HEK293 (cell line): ENCODE measurements around the gene ZBED6.

ENCODE experiments used
- CTCF ChIA-PET: fragments of 350-600 bp; formaldehyde crosslinking; extraction: SDS; loops from one replicate; lab custom pipeline; 2021; ENCODE audit warnings: antibody characterized with exemption; lab: Yijun Ruan, JAX
- POLR2A ChIA-PET: fragments of 300-600 bp; formaldehyde crosslinking; extraction: SDS; loops from one replicate; lab custom pipeline; 2020; ENCODE audit warnings: antibody characterized with exemption, inconsistent platforms; lab: Yijun Ruan, JAX
- H3K27ac ChIP-seq: fragments of 200-500 bp; sonication (Bioruptor generic); 2 replicates; pipeline ENCODE4 v1.5.1; 2014; ENCODE audit warnings: low read depth, low read length, control low read depth, inconsistent platforms; ENCODE audit errors: extremely low read depth
- H3K36me3 ChIP-seq, 2 experiments: fragments of 200-500 bp in 1 of 2; sonication (Bioruptor generic) in 1 of 2; 1 replicate in 1 of 2; 2 replicates in 1 of 2; pipeline ENCODE4 v1.5.1; 2014 to 2017; ENCODE audit warnings: inconsistent platforms in 2 of 2, low read length in 2 of 2; ENCODE audit not compliant: control insufficient read depth in 2 of 2, insufficient read depth in 1 of 2
- H3K4me1 ChIP-seq: fragments of 200-500 bp; sonication (Bioruptor generic); 2 replicates; pipeline ENCODE4 v1.5.1; 2014; ENCODE audit warnings: mild to moderate bottlenecking, low read length, inconsistent platforms; ENCODE audit not compliant: control insufficient read depth, insufficient read depth
- H3K4me3 ChIP-seq: 2 replicates; pipeline ENCODE4 v1.5.1; 2011; ENCODE audit warnings: low read depth, mild to moderate bottlenecking, control low read depth, low read length, moderate library complexity
- H3K9me3 ChIP-seq: fragments of 200-500 bp; sonication (Bioruptor generic); 2 replicates; pipeline ENCODE4 v1.5.1; 2014; ENCODE audit warnings: low read depth, low read length, inconsistent platforms; ENCODE audit not compliant: control insufficient read depth, insufficient read depth
- KLF16 ChIP-seq: fragments of 450-650 bp; formaldehyde crosslinking; IDR thresholded peaks from 2 replicates; pipeline ENCODE4 v1.5.1; 2017; ENCODE audit warnings: missing biosample characterization, missing genetic modification characterization
- KLF7 ChIP-seq: fragments of 450-650 bp; formaldehyde crosslinking; IDR thresholded peaks from 2 replicates; pipeline ENCODE4 v1.5.1; 2016; ENCODE audit warnings: missing biosample characterization, missing genetic modification characterization, borderline replicate concordance
- KLF9 ChIP-seq: fragments of 450-650 bp; formaldehyde crosslinking; IDR thresholded peaks from 2 replicates; pipeline ENCODE4 v1.5.1; 2016; ENCODE audit warnings: missing biosample characterization, missing genetic modification characterization, low read depth
- MYNN ChIP-seq: fragments of 450-650 bp; formaldehyde crosslinking; IDR thresholded peaks from 2 replicates; pipeline ENCODE4 v1.5.1; 2016; ENCODE audit warnings: missing biosample characterization, missing genetic modification characterization, borderline replicate concordance
- SP3 ChIP-seq: fragments of 450-650 bp; formaldehyde crosslinking; IDR thresholded peaks from 2 replicates; pipeline ENCODE4 v1.5.1; 2016; ENCODE audit warnings: missing biosample characterization, missing genetic modification characterization
- ZNF19 ChIP-seq: fragments of 450-650 bp; formaldehyde crosslinking; IDR thresholded peaks from 2 replicates; pipeline ENCODE4; 2016; ENCODE audit warnings: missing biosample characterization, missing genetic modification characterization, low read depth
- ZNF221 ChIP-seq: fragments of 450-650 bp; formaldehyde crosslinking; IDR thresholded peaks from 2 replicates; pipeline ENCODE4 v1.5.1; 2017; ENCODE audit warnings: missing biosample characterization, missing genetic modification characterization, borderline replicate concordance
- ZNF404 ChIP-seq: fragments of 450-650 bp; formaldehyde crosslinking; IDR thresholded peaks from 2 replicates; pipeline ENCODE4 v1.5.1; 2017; ENCODE audit warnings: missing biosample characterization, missing genetic modification characterization
- ZNF416 ChIP-seq: fragments of 450-650 bp; formaldehyde crosslinking; IDR thresholded peaks from 2 replicates; pipeline ENCODE4 v1.5.1; 2016; ENCODE audit warnings: missing biosample characterization, missing genetic modification characterization
- ZNF548 ChIP-seq: fragments of 450-650 bp; formaldehyde crosslinking; IDR thresholded peaks from 2 replicates; pipeline ENCODE4 v1.5.1; 2016; ENCODE audit warnings: missing biosample characterization, missing genetic modification characterization
- ZNF76 ChIP-seq: fragments of 450-650 bp; formaldehyde crosslinking; IDR thresholded peaks from 2 replicates; pipeline ENCODE4; 2016; ENCODE audit warnings: low read depth, missing biosample characterization, missing genetic modification characterization, borderline replicate concordance
- TF ChIP-seq, protein P1 (sequence below): fragments of 450-650 bp; formaldehyde crosslinking; IDR thresholded peaks from 2 replicates; pipeline ENCODE4 v1.5.1; 2016; ENCODE audit warnings: missing biosample characterization, missing genetic modification characterization
- TF ChIP-seq, protein P2 (sequence below): fragments of 450-650 bp; formaldehyde crosslinking; IDR thresholded peaks from 2 replicates; pipeline ENCODE4 v1.5.0; 2017; ENCODE audit warnings: missing biosample characterization, missing genetic modification characterization, borderline replicate concordance
- TF ChIP-seq, protein P3 (sequence below): fragments of 450-650 bp; formaldehyde crosslinking; IDR thresholded peaks from 2 replicates; pipeline ENCODE4 v1.5.1; 2016; ENCODE audit warnings: missing biosample characterization, missing genetic modification characterization, borderline replicate concordance

Gene ZBED6

DNA sequence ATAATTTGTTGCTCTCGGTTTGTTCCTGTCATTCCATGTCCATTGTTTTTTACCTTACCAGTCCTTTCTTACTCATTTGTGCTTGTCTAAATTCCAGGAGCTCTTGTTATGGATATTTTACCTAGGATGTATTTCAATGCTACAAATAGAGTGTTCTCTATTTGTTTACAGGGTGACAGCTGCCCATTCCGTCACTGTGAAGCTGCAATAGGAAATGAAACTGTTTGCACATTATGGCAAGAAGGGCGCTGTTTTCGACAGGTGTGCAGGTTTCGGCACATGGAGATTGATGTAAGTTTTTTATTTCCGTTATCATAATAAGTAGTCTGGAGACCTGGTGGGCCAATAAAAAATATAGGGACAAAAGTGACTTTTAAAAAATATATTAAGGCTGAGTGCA, 23.0 kb downstream of the ZBED6 start:
- TF ChIP-seq ZNF19 (tag by site-specific recombination) (no peak), ZNF221 (tag by site-specific recombination) (no peak)
- Histone ChIP-seq H3K27ac (no peak overlapping the region), H3K4me3 (no peak overlapping the region), H3K4me1 (no peaks in the 10 kb centered on the region), H3K36me3 (peaks cover 58 to 87% of the 10 kb centered on the region in 2 experiments), H3K9me3 (no peaks in the 10 kb centered on the region)
- ChIA-PET POLR2A (no interaction called here), CTCF (interaction anchor here (0.6 to 1.0 kb wide), 3 partner anchors 11 to 969 kb away, joined by 3 to 4 read pairs (median 3); no protein-coding TSS in a partner anchor)

DNA sequence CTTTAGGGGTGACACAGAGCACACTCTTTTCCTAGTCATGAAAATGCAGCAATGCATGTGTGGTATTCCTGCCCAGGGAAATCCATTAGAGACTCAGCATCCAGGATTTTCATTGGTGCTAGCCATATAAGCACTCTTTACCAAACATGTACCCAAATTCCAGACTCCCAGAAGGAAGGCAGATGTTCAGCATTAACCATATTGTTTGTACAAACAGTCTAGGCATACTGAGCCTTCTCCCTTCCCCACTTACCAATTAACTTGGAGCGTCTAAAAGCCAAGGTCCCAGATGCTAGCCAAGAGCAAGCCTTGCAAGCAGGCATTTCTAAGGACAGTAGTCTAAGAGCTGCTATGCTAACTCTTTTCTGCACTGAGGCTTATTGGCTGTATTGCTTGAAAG, 27.9 kb downstream of the ZBED6 start:
- TF ChIP-seq, protein P1, sequence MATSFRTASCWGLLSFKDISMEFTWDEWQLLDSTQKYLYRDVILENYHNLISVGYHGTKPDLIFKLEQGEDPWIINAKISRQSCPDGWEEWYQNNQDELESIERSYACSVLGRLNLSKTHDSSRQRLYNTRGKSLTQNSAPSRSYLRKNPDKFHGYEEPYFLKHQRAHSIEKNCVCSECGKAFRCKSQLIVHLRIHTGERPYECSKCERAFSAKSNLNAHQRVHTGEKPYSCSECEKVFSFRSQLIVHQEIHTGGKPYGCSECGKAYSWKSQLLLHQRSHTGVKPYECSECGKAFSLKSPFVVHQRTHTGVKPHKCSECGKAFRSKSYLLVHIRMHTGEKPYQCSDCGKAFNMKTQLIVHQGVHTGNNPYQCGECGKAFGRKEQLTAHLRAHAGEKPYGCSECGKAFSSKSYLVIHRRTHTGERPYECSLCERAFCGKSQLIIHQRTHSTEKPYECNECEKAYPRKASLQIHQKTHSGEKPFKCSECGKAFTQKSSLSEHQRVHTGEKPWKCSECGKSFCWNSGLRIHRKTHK (tag by site-specific recombination), result no peak
- TF ChIP-seq, all 188 proteins: peak for 0
- Histone ChIP-seq H3K4me3 (no peak overlapping the region), H3K4me1 (no peaks in the 10 kb centered on the region), H3K9me3 (no peaks in the 10 kb centered on the region), H3K36me3 (peaks cover 56 to 88% of the 10 kb centered on the region in 2 experiments), H3K27ac (no peak overlapping the region)
- CTCF ChIA-PET, result interaction anchor here (0.7 kb wide), 1 partner anchor 542 kb away, joined by 3 read pairs; no protein-coding TSS in a partner anchor
- POLR2A ChIA-PET, result no interaction called here

DNA sequence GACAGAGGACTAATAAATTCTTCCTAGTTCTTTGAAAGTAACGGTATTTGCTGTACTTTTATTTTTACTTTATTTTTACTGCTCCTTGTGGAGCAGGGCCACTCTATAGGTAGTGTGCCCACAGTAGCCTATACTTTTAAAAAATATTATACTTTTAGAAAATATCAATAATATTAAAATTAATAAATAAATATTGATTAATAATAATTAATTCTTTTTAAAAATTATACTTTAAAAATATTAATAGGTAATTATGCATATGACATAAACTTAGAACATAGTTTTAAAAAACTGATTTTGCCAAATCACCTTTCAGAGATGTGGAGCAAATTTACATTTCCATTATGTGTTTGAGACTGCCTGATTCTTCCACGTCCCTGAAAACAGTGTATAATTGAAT, 30.8 kb downstream of the ZBED6 start:
- TF ChIP-seq ZNF404 (tag by site-specific recombination) (no peak), SP3 (no peak), ZNF548 (tag by site-specific recombination) (no peak), KLF7 (no peak), KLF16 (no peak), ZNF416 (tag by site-specific recombination) (no peak), MYNN (tag by site-specific recombination) (no peak), ZNF76 (tag by site-specific recombination) (no peak), KLF9 (tag by site-specific recombination) (no peak)
- TF ChIP-seq, protein P2, sequence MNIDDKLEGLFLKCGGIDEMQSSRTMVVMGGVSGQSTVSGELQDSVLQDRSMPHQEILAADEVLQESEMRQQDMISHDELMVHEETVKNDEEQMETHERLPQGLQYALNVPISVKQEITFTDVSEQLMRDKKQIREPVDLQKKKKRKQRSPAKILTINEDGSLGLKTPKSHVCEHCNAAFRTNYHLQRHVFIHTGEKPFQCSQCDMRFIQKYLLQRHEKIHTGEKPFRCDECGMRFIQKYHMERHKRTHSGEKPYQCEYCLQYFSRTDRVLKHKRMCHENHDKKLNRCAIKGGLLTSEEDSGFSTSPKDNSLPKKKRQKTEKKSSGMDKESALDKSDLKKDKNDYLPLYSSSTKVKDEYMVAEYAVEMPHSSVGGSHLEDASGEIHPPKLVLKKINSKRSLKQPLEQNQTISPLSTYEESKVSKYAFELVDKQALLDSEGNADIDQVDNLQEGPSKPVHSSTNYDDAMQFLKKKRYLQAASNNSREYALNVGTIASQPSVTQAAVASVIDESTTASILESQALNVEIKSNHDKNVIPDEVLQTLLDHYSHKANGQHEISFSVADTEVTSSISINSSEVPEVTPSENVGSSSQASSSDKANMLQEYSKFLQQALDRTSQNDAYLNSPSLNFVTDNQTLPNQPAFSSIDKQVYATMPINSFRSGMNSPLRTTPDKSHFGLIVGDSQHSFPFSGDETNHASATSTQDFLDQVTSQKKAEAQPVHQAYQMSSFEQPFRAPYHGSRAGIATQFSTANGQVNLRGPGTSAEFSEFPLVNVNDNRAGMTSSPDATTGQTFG (tag by site-specific recombination), result no peak
- TF ChIP-seq, protein P3, sequence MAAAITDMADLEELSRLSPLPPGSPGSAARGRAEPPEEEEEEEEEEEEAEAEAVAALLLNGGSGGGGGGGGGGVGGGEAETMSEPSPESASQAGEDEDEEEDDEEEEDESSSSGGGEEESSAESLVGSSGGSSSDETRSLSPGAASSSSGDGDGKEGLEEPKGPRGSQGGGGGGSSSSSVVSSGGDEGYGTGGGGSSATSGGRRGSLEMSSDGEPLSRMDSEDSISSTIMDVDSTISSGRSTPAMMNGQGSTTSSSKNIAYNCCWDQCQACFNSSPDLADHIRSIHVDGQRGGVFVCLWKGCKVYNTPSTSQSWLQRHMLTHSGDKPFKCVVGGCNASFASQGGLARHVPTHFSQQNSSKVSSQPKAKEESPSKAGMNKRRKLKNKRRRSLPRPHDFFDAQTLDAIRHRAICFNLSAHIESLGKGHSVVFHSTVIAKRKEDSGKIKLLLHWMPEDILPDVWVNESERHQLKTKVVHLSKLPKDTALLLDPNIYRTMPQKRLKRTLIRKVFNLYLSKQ, result no peak
- Histone ChIP-seq H3K4me1 (no peaks in the 10 kb centered on the region), H3K27ac (no peak overlapping the region), H3K9me3 (no peaks in the 10 kb centered on the region), H3K36me3 (peaks cover 56 to 89% of the 10 kb centered on the region in 2 experiments), H3K4me3 (no peak overlapping the region)
- ChIA-PET POLR2A (no interaction called here), CTCF (interaction anchor here (0.6 kb wide), 1 partner anchor 10 kb away, joined by 3 read pairs; no protein-coding TSS in a partner anchor)
